ENCODE measurements around the gene CARMIL1.

CARMIL1 gene

DNA sequence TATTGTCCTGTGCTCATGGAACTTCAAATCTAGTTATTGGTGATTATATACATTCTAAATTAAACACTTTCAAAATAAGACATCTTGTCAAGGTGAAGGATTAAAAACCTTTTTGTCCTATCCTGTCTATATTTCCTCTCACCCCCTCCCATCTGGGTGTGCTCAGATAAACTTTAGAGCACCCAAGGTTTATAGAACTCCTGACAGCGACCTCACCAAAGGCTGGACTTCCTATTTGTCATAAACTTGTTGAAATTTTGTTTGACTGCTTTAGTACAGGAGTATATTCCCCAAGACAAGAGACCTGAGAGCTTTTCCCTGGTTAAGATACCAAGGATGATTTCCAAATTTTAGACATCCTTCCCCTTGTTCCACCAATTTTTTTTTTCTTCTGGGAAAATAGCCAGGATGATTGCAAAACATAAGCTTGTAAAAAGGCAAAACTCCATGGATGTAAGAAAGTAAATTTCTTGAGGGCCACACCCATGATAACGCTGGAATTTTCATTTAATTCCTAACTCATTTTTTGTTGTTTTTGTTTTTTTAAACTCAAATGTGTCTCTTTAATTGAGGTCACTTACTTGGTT is 33.0 kb downstream of the CARMIL1 start:
- DNase-seq, result no peak

DNA sequence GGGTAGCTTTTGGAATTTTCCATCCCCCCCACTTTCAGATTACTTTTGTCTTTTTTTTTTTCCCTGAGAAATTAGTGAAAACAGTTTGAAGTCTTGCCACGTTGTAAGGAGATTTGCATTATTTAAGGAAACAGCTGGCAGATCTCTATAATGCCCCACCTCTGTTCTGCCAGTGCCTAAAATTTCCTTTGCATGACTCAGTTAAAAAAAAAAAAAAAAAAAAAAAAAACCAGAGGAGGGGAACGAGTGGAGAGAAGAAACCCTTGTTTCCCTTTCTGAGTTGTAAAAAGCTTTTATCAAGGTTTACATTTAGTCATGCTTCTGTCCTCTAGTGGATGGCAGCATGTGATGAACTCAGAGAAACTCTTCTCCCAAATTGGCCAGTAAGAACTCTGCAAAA is 33.5 kb downstream of the CARMIL1 start:
- no peak for DNase-seq

DNA sequence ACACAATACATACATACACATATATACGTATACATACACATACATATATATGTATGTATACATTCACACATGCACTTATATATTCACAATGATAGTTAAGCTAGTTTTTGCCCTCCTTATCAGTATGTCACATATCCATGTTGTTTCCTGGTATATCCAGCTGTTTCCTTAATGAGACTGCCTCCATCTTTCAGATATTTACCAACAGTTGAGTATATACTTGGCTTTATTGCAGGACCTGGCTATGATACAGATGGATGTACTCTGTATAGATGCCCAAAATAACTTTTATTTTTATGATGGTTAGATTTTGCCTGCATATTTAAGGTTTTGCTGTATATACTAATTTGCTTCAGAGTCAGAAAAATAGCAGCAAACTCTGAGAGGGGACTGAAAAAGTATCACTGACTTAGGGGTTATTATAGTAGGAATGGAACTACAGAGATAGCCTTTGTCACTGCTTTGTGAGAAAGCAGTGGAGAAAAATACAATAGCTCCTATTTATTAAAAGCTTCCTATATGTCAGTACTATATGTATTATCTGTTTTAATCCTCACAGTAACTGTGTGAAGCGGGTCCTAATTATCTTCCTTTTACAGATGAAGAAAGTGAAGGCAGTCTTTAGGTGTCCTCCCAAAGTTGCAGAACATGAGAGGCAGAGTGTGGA is 35.5 kb downstream of the CARMIL1 start:
- no peak for DNase-seq

- DNase-seq, result peak; percentile 26
Observed at GRCh38 chr6:25315194-25316177, 36.3 kb downstream of the CARMIL1 start.

GRCh38 chr6:25316626-25317025 is 37.5 kb downstream of the CARMIL1 start:
- DNase-seq, result no peak

DNA sequence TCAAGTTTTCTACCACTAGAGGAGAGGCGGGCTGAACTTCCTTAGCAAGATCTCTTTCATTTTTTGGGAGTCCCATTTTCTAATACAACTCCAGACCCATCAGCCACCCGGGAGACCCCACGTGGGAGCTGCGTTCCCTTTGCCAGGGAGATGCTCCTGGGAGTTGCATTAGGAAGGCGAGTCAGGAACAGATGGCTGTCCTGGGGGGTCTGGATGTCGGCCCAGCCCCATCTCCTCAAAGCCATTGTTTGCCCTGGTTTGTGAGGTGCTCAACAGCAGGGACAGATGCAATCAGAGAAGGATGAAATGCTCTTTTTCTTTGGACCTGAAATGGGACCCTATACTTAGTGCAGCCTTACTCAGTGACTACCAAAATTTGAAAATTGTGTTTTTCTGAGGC is 39.4 kb downstream of the CARMIL1 start:
- peak; percentile 31 for DNase-seq

DNA sequence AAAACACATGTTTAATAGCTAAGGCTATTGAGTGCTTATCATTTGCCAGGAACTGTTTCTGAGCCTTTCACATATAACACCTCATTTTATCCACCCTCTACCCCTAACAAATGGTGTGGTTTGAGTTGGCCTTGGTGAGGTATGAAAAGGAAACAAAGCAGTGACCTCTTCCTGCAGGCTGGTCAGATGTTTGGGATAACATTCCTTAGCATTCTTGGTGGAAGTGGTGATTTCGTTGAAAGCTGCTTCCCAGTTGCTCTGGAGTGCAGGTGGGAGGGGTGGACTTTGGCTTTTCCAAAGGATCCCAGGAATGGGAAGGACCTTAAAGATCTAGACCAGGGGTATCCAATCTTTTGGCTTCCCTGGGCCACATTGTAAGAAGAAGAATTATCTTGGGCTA is 41.3 kb downstream of the CARMIL1 start:
- no peak for DNase-seq

DNA sequence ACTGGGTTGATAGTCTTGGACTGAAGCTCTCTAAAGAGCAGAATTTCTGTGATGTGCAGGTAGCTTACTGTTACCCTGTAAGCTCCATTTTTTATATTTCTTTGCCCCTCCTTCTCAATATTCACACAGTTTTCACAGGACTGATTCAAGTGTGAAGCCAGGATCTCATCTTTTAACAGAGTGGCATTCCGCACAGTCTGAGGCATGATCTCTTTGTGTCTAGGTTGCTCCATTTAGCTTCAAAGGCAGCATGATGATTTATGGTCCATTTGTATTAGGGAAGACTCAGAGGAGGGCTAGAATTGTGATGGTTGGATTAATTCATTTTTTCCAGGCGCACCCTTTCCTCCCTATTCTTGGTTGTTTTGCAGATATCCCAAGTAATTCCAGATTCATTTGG is 43.5 kb downstream of the CARMIL1 start:
- DNase-seq, result no peak

DNA sequence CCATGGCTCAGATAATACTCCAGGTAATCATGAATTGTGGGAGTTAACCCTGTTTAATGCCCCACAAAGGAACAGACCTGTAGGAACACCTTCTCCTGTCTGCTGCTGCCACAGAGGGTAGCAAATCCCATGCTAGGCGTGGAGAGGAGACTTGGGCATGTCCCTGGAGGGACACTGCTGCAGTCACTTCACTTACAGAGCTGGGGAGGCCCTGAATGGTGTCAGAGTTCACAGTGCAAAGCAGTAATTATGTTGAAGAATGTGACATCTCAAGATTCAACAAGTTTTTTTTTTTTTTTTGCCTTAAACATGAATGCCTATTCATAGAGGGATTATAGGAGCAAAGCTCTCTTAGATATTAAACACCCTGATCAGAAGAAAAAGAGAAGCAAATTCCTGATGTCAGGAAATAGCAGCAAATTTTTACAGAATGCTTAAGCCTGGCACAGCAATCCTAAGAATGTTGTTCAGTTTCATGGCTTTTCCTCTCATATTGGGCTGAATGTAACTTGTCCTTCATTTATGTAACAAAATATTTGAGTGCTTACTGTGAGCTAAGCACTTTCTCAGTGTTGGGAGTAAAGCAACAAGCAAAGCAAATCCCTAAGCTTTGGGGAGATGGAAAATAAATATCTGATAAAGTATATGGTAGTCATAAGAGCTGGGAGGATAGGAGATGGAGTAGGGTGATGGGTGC is 45.0 kb downstream of the CARMIL1 start:
- DNase-seq, result no peak

GRCh38 chr6:25326126-25326525 is 47.0 kb downstream of the CARMIL1 start:
- DNase-seq, result no peak

DNA sequence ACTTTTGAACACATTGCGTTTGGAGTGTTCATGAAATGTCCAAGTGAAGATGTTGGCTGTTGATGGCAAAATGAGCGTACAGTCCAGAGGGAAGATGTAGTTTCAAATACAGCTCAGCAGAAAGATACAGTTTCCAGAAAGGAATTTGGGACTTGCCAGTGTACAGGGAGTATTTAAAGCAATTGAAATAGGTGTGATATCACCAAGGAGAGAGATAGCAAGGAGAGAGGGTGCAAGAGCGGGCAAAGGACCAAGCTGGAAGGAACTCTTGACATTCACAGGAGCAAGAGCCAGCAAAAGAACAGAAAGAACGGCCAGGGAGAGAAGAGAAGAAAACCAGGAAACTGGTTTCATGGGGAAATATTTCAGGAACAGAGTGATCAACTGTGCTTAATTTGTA is 47.8 kb downstream of the CARMIL1 start:
- DNase-seq, result peak; percentile 52

DNA sequence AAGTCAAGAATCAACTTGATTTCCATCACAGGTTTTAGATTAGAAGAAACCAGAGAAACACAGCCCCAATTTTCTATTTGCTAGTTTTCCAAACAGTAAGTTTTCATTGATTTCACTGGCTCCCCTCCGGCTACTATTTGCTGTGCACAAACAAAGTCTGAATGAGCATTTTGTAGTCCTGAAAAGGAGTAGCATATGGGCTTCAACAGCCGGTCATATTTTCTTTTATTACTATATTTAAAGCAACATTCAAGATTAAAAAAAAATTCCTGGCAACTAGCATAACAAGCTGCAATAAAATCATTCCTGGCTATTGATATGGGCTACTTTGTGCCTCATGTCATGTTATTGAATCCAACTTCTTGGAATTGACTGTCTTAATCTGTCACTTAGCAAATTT is 48.3 kb downstream of the CARMIL1 start:
- peak; percentile 52 for DNase-seq

- DNase-seq, result peak; percentile 62
Observed at GRCh38 chr6:25329161-25329817, 50.1 kb downstream of the CARMIL1 start.

- DNase-seq, result peak; percentile 32
Observed at GRCh38 chr6:25329982-25330381, 50.8 kb downstream of the CARMIL1 start.

DNA sequence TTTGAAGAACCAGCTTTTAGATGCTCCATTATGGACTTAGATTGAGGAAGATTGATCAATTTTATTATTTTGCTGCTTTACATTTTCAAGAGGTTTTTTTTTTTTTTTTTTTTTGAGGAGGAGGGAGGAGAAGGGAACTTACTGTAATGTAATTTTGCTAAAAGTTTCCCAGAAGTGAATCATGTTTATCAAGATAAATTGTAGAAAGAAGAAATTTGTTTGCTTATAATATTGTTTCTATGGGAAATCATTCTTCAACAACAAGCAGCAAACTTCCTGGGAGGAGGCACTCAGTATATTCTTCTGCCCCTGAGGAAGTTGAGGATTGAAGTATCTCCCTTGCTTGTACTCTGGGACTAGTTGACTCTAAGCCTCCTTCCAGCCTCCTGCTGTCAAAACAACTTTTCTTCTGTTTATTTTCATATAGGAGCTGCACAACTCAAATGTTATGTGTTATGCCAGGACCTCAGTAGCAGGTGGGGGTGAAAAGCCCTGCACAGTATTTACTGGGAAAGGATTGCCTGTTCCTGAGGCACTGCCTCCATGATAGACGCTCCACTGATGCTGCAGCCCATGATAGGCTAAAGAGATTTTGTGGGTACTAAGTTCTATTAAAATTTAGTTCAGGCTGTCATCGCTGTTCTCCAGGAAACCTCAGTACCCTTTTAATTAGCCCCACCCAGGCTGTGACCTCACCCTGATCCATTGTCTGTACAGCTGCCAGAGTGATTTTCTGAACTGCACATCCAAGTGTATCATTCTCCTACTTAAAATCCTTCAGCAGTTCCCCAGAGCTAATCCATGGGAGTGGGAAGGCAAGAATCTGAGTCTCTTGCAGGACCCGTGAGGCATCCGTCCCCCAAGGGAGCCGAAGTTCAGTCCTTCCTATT is 51.9 kb downstream of the CARMIL1 start:
- DNase-seq, result peak; percentile 25

- no peak for DNase-seq
Observed at GRCh38 chr6:25332165-25332564, 53.0 kb downstream of the CARMIL1 start.

- DNase-seq, result no peak
Observed at GRCh38 chr6:25332655-25333071, 53.5 kb downstream of the CARMIL1 start.

DNA sequence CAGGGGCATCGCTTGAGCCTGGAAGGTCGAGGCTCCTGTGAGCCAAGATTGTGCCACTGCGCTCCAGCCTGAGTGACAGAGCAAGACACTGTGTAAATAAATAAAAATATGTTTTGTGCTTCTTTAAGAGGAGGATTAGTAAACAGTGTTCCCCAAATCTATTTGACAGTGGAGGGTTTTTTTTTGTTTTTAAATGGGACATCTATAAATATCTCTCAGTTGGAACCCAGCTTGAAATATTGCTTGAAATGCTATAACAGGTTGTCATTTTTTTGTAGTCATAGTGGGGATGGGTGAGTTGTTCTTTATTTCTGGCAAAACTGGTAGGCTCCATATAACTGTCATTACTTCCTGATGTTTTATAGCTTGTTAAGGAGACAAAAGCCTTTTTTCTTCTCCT is 54.3 kb downstream of the CARMIL1 start:
- no peak for DNase-seq

GRCh38 chr6:25334793-25335192 is 55.6 kb downstream of the CARMIL1 start:
- no peak for DNase-seq

DNA sequence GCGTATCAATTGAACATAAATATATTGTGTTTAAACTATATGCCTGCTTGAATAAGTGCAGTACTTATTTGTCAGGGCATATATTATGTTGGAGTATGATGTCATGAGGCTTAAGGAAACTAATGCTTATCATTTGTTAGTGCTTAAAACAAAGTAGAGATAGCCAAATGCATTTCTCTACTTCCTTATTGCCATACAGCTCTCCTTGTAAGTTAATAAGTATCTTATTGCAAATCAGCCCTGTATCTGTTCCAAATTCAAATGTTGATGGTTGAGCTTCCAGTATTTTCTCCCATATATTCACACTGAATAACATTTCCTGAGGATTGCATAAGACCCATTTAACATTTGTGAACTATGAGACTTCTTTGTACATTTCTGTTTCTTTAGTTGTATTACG is 57.8 kb downstream of the CARMIL1 start:
- DNase-seq, result no peak

- no peak for DNase-seq
Observed at GRCh38 chr6:25337431-25337830, 58.3 kb downstream of the CARMIL1 start.
